Mesenchymal stem cell (in vitro differentiated cells and primary cell): ENCODE measurements around the gene DIP2B.

ENCODE experiments used
- DNase-seq: peaks from one replicate; pipeline ENCODE4 v3.0.0-alpha.2; 2013
- H2AFZ ChIP-seq: one replicate; pipeline ENCODE4 v1.6.1; 2013; ENCODE audit warnings: low read depth, mild to moderate bottlenecking, control low read depth, inconsistent platforms, low read length, moderate library complexity
- H2AK5ac ChIP-seq: 2 replicates; pipeline ENCODE4 v1.6.1; 2013; ENCODE audit warnings: low read length, moderate library complexity, mild to moderate bottlenecking, inconsistent platforms; ENCODE audit not compliant: severe bottlenecking
- H2BK120ac ChIP-seq: one replicate; pipeline ENCODE4 v1.6.1; 2013; ENCODE audit warnings: low read depth, mild to moderate bottlenecking, inconsistent platforms, low read length, moderate library complexity
- H2BK12ac ChIP-seq, 2 experiments: one replicate each; pipeline ENCODE4 v1.6.1; 2013; ENCODE audit warnings: inconsistent platforms in 2 of 2, low read length in 2 of 2, mild to moderate bottlenecking in 2 of 2, moderate library complexity in 2 of 2, control low read depth in 1 of 2
- H2BK15ac ChIP-seq: one replicate; pipeline ENCODE4 v1.6.1; 2013; ENCODE audit warnings: mild to moderate bottlenecking, low read depth, inconsistent platforms; ENCODE audit not compliant: poor library complexity, severe bottlenecking
- H2BK5ac ChIP-seq: 2 replicates; pipeline ENCODE4 v1.6.1; 2013; ENCODE audit warnings: low read depth, mild to moderate bottlenecking, low read length, control low read depth, inconsistent platforms; ENCODE audit not compliant: poor library complexity, severe bottlenecking
- H3K14ac ChIP-seq, 2 experiments: one replicate each; pipeline ENCODE4 v1.6.1; 2013; ENCODE audit warnings: inconsistent platforms in 2 of 2, low read length in 2 of 2, control low read depth in 1 of 2, mild to moderate bottlenecking in 1 of 2, moderate library complexity in 1 of 2
- H3K18ac ChIP-seq, 2 experiments: one replicate each; pipeline ENCODE4 v1.6.1; 2013; ENCODE audit warnings: inconsistent platforms in 2 of 2, low read length in 2 of 2, control low read depth in 1 of 2, low read depth in 1 of 2, mild to moderate bottlenecking in 1 of 2
- H3K23ac ChIP-seq, 2 experiments: one replicate each; pipeline ENCODE4 v1.6.1; 2013; ENCODE audit warnings: inconsistent platforms in 2 of 2, low read length in 2 of 2, mild to moderate bottlenecking in 2 of 2, moderate library complexity in 2 of 2, control low read depth in 1 of 2
- H3K27ac ChIP-seq: 2 replicates; pipeline ENCODE4 v1.5.1; 2013; ENCODE audit warnings: mild to moderate bottlenecking, moderate library complexity, low read length, control low read depth, inconsistent platforms; ENCODE audit not compliant: poor library complexity, severe bottlenecking
- H3K27me3 ChIP-seq, 2 experiments: 2 replicates each; pipeline versions ENCODE4 v1.6.1 to v1.7.0; 2013; ENCODE audit warnings: low read length in 2 of 2, mild to moderate bottlenecking in 2 of 2, moderate library complexity in 2 of 2, control low read depth in 1 of 2, inconsistent platforms in 1 of 2; ENCODE audit not compliant: control insufficient read depth in 1 of 2, insufficient read depth in 1 of 2
- H3K36me3 ChIP-seq, 2 experiments: 2 replicates each; pipeline versions ENCODE4 v1.6.1 to v1.7.0; 2013; ENCODE audit warnings: low read length in 2 of 2, control low read depth in 1 of 2, inconsistent platforms in 1 of 2, low read depth in 1 of 2, mild to moderate bottlenecking in 1 of 2; ENCODE audit not compliant: insufficient read depth in 2 of 2, control insufficient read depth in 1 of 2
- H3K4ac ChIP-seq, 2 experiments: one replicate each; pipeline ENCODE4 v1.6.1; 2013; ENCODE audit warnings: inconsistent platforms in 2 of 2, low read length in 2 of 2, mild to moderate bottlenecking in 2 of 2, moderate library complexity in 2 of 2, control low read depth in 1 of 2, low read depth in 1 of 2
- H3K4me1 ChIP-seq: 2 replicates; pipeline ENCODE4 v1.6.1; 2013; ENCODE audit warnings: low read depth, low read length, control low read depth; ENCODE audit not compliant: control insufficient read depth, insufficient read depth
- H3K4me2 ChIP-seq: 2 replicates; pipeline ENCODE4 v1.6.1; 2013; ENCODE audit warnings: low read length, mild to moderate bottlenecking, inconsistent platforms; ENCODE audit not compliant: poor library complexity, severe bottlenecking
- H3K4me3 ChIP-seq, 2 experiments: 2 replicates each; pipeline versions ENCODE4 v1.5.1 to v1.7.0; 2013; ENCODE audit warnings: low read length in 2 of 2, mild to moderate bottlenecking in 2 of 2, control low read depth in 1 of 2, low read depth in 1 of 2; ENCODE audit not compliant: insufficient read depth in 1 of 2
- H3K79me1 ChIP-seq: replicated peaks from 2 replicates; pipeline ENCODE4 v1.6.1; 2013; ENCODE audit warnings: mild to moderate bottlenecking, control low read depth, low read length, inconsistent platforms; ENCODE audit not compliant: poor library complexity, severe bottlenecking
- H3K9ac ChIP-seq: 2 replicates; pipeline ENCODE4 v1.7.0; 2013; ENCODE audit warnings: mild to moderate bottlenecking, low read length, moderate library complexity
- H3K9me3 ChIP-seq: 2 replicates; pipeline ENCODE4 v1.7.0; 2013; ENCODE audit warnings: mild to moderate bottlenecking, low read length; ENCODE audit not compliant: control insufficient read depth
- H4K8ac ChIP-seq: one replicate; pipeline ENCODE4 v1.6.1; 2013; ENCODE audit warnings: inconsistent platforms, mild to moderate bottlenecking, low read length, moderate library complexity
- H4K91ac ChIP-seq: one replicate; pipeline ENCODE4 v1.6.1; 2013; ENCODE audit warnings: mild to moderate bottlenecking, low read length, inconsistent platforms
- WGBS: methylation state at CpG from one replicate; pipeline ENCODE4 v1.1.7; 2013; ENCODE audit warnings: mixed read lengths; 5-methylcytosine and 5-hydroxymethylcytosine counted together

The DIP2B gene

GRCh38 chr12:50590869-50591268 lies 86.1 kb downstream of the DIP2B start:
- Histone ChIP-seq H3K18ac (no peak overlapping the region), H3K23ac (no peak overlapping the region), H2BK5ac (no peak overlapping the region), H3K4me1 (no peaks in the 10 kb centered on the region), H3K4me2 (no peak overlapping the region), H2AK5ac (no peak overlapping the region), H4K8ac (no peak overlapping the region), H3K9ac (no peak overlapping the region), H2BK120ac (no peak overlapping the region), H4K91ac (no peak overlapping the region), H3K4ac (no peak overlapping the region), H3K36me3 (no peaks in the 10 kb centered on the region), H3K27ac (no peak overlapping the region), H2BK12ac (no peak overlapping the region), H3K27me3 (no peaks in the 10 kb centered on the region), H2BK15ac (no peak overlapping the region), H2AFZ (no peak overlapping the region), H3K14ac (no peak overlapping the region), H3K79me1 (peaks cover 24% of the 10 kb centered on the region), H3K4me3 (no peak overlapping the region), H3K9me3 (no peaks in the 10 kb centered on the region)
- no peak for DNase-seq

DNA sequence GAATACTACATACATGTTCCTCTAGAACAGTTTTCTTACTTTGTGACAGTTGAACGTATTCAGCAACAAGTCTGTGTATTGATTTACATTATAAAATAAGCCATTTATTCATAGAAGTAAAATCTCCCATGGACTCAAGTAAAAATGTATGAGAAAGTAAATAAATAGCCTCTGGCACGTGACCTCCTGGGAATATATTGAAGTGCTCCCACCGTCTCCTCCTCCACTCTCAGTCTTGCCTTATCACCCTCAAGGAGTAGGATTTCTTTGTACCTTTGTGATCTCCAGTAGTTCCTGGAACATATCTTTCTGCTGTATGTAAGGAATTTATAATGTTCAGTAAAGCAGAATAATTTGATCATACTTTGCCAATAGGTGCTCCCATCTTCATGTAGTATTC lies 90.9 kb downstream of the DIP2B start:
- peaks cover 15% of the 10 kb centered on the region for H3K79me1 ChIP-seq
- H3K4me2 ChIP-seq = no peak overlapping the region
- H2AK5ac ChIP-seq = no peak overlapping the region
- no peak overlapping the region for H2BK120ac ChIP-seq
- no peak overlapping the region for H2BK12ac ChIP-seq
- H2BK15ac ChIP-seq = no peak overlapping the region
- no peak overlapping the region for H3K4ac ChIP-seq
- H2BK5ac ChIP-seq = no peak overlapping the region
- no peak for DNase-seq
- H4K8ac ChIP-seq = no peak overlapping the region
- H3K36me3 ChIP-seq = no peaks in the 10 kb centered on the region
- H3K27ac ChIP-seq = no peak overlapping the region
- H3K4me3 ChIP-seq = no peak overlapping the region
- no peak overlapping the region for H3K9ac ChIP-seq
- no peak overlapping the region for H3K14ac ChIP-seq
- H3K23ac ChIP-seq = no peak overlapping the region
- no peak overlapping the region for H2AFZ ChIP-seq
- no peaks in the 10 kb centered on the region for H3K4me1 ChIP-seq
- H3K27me3 ChIP-seq = no peaks in the 10 kb centered on the region
- WGBS = 80% methylated on average over 1 of the region's 3 CpGs
- no peak overlapping the region for H4K91ac ChIP-seq
- no peaks in the 10 kb centered on the region for H3K9me3 ChIP-seq
- no peak overlapping the region for H3K18ac ChIP-seq

GRCh38 chr12:50597200-50598195 lies 92.7 kb downstream of the DIP2B start:
- peak overlapping the region; percentile 59 for H3K9ac ChIP-seq
- H2BK12ac ChIP-seq = peak overlapping the region in 1 of 2 experiments; percentile 18
- no peak overlapping the region for H4K8ac ChIP-seq
- no peaks in the 10 kb centered on the region for H3K4me1 ChIP-seq
- no peak overlapping the region for H4K91ac ChIP-seq
- no peaks in the 10 kb centered on the region for H3K36me3 ChIP-seq
- no peak overlapping the region for H3K14ac ChIP-seq
- DNase-seq = peak; percentile 81
- H2AFZ ChIP-seq = no peak overlapping the region
- H2BK15ac ChIP-seq = no peak overlapping the region
- H2BK5ac ChIP-seq = no peak overlapping the region
- H3K27me3 ChIP-seq = no peaks in the 10 kb centered on the region
- peaks cover 15% of the 10 kb centered on the region for H3K79me1 ChIP-seq
- H3K27ac ChIP-seq = no peak overlapping the region
- no peak overlapping the region for H3K4ac ChIP-seq
- no peak overlapping the region for H3K4me2 ChIP-seq
- H3K9me3 ChIP-seq = no peaks in the 10 kb centered on the region
- H3K4me3 ChIP-seq = peak overlapping the region in 1 of 2 experiments; percentile 31
- H2BK120ac ChIP-seq = no peak overlapping the region
- peak overlapping the region in 1 of 2 experiments; percentile 14 for H3K18ac ChIP-seq
- H3K23ac ChIP-seq = no peak overlapping the region
- no peak overlapping the region for H2AK5ac ChIP-seq
- 45% methylated on average over 7 of the region's 9 CpGs for WGBS

- Histone ChIP-seq H4K91ac (no peak overlapping the region), H2BK12ac (no peak overlapping the region), H3K9ac (peak overlapping the region; percentile 59), H3K9me3 (no peaks in the 10 kb centered on the region), H2AK5ac (no peak overlapping the region), H3K4ac (no peak overlapping the region), H3K4me1 (no peaks in the 10 kb centered on the region), H3K27me3 (no peaks in the 10 kb centered on the region), H3K79me1 (peaks cover 18% of the 10 kb centered on the region), H3K4me2 (no peak overlapping the region), H2BK15ac (no peak overlapping the region), H3K36me3 (no peaks in the 10 kb centered on the region), H4K8ac (no peak overlapping the region), H3K27ac (no peak overlapping the region), H2BK5ac (no peak overlapping the region), H3K4me3 (no peak overlapping the region), H2AFZ (no peak overlapping the region), H3K18ac (no peak overlapping the region), H3K23ac (no peak overlapping the region), H2BK120ac (no peak overlapping the region), H3K14ac (no peak overlapping the region)
- WGBS = 93% methylated on average over 2 of the region's 2 CpGs
- DNase-seq = peak; percentile 28
Observed at GRCh38 chr12:50598321-50598862, 93.6 kb downstream of the DIP2B start.
